ENCODE results near the gene SERPINA1. TPM values are rescaled to one million over a fixed set of nuclear protein-coding genes. Genes with fewer than 3 reads are reported as not detected.

Gene SERPINA1
- total and polyA plus RNA-seq, 7 donors: 0.78 to 5.5 (median 3.0) TPM

DNA sequence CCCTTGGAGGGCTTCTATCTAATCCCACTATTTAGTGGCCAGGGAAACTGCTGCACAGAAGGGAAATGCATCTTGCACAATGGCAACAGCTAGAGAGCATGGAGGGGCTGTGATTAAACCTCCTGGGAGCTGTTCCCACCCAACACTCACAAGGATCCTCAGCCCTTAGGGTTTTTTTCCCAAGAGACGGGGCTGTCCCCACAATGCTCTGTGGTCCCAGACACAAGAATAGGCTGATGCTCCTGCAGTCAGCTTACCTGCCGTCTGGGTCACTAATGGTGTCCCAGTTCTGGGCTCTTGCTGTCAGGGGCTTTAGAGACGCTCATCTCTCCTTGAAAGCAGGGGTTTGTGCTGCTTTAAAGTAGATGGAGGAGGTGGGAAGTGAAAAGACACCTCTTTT is 4.6 kb downstream of the SERPINA1 start:
- TF ChIP-seq, protein P1, sequence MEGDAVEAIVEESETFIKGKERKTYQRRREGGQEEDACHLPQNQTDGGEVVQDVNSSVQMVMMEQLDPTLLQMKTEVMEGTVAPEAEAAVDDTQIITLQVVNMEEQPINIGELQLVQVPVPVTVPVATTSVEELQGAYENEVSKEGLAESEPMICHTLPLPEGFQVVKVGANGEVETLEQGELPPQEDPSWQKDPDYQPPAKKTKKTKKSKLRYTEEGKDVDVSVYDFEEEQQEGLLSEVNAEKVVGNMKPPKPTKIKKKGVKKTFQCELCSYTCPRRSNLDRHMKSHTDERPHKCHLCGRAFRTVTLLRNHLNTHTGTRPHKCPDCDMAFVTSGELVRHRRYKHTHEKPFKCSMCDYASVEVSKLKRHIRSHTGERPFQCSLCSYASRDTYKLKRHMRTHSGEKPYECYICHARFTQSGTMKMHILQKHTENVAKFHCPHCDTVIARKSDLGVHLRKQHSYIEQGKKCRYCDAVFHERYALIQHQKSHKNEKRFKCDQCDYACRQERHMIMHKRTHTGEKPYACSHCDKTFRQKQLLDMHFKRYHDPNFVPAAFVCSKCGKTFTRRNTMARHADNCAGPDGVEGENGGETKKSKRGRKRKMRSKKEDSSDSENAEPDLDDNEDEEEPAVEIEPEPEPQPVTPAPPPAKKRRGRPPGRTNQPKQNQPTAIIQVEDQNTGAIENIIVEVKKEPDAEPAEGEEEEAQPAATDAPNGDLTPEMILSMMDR (IDR thresholded peaks at IDR 0.05): no peak
- no peaks in the 10 kb centered on the region for H3K27me3 ChIP-seq (ENCODE audit: insufficient read depth in 3 of 3, low read length in 2 of 3)
- H3K36me3 ChIP-seq (ENCODE audit: insufficient read depth in 1 of 2, low read depth in 1 of 2): no peaks in the 10 kb centered on the region
- DNase-seq: no peak
- H3K9me3 ChIP-seq: no peaks in the 10 kb centered on the region
- intact Hi-C loops (cut with DNase I): no loop called here
- no peak for ATAC-seq
- H3K27ac ChIP-seq: no peak overlapping the region
- no peaks in the 10 kb centered on the region for H3K4me1 ChIP-seq
- 83 to 88% (median 86%) methylated on average over 3 of the region's 3 CpGs for WGBS, 3 donors
- no peak overlapping the region for H3K4me3 ChIP-seq

DNA sequence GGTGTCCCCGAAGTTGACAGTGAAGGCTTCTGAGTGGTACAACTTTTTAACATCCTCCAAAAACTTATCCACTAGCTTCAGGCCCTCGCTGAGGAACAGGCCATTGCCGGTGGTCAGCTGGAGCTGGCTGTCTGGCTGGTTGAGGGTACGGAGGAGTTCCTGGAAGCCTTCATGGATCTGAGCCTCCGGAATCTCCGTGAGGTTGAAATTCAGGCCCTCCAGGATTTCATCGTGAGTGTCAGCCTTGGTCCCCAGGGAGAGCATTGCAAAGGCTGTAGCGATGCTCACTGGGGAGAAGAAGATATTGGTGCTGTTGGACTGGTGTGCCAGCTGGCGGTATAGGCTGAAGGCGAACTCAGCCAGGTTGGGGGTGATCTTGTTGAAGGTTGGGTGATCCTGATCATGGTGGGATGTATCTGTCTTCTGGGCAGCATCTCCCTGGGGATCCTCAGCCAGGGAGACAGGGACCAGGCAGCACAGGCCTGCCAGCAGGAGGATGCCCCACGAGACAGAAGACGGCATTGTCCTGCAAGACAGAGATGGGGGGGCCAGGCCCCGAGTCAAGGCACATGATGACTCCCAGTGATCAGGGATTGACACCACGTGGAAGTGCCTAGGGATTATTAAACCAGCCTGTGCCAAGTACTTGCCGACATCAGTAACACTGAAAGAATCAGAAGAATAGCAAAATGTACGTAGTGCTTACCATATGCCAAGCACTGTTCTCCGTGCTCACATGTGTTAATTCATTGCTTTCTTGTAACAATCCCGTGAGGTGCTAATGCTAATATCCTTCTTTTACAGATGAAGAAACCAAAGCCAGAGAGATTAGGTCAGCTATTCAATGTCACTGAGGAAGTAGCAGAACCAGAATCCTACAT is 5.4 kb downstream of the SERPINA1 start:
- 78% methylated on average over 17 to 18 of the region's 18 CpGs for WGBS, 3 donors
- no peaks in the 10 kb centered on the region for H3K4me1 ChIP-seq
- intact Hi-C loops (cut with DNase I): no loop called here
- no peak overlapping the region for H3K4me3 ChIP-seq
- no peaks in the 10 kb centered on the region for H3K27me3 ChIP-seq (ENCODE audit: insufficient read depth in 3 of 3, low read length in 2 of 3)
- TF ChIP-seq, protein P1 (IDR thresholded peaks at IDR 0.05): no peak
- DNase-seq (no peak), ATAC-seq (no peak)
- H3K9me3 ChIP-seq: no peaks in the 10 kb centered on the region
- no peak overlapping the region for H3K27ac ChIP-seq
- H3K36me3 ChIP-seq (ENCODE audit: insufficient read depth in 1 of 2, low read depth in 1 of 2): no peaks in the 10 kb centered on the region

DNA sequence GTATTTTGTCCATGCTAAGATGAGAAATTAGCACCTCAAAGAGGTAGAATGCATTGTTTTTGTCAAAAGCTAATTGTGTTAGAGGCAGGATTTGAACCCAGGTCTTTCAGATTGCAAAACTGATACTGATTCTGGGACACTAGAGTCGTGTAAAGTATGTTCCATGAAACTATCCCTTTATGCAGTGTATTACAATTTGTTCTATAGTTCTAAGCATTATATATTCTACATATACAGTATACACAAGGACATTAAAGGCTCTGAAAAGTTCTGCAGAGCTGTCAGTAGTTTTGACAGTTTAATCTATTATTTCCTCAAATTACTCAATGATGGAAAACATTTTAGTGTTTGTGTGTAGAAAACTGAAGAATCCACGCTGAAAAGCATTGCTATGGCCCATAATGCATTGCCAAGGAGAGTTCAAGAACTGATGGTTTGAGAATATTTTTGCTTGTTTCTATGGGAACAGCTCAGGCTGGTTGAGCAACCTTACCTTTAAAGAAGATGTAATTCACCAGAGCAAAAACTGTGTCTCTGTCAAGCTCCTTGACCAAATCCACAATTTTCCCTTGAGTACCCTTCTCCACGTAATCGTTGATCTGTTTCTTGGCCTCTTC is 6.2 kb downstream of the SERPINA1 start:
- no peak for ATAC-seq
- no peaks in the 10 kb centered on the region for H3K36me3 ChIP-seq (ENCODE audit: insufficient read depth in 1 of 2, low read depth in 1 of 2)
- TF ChIP-seq, protein P1 (IDR thresholded peaks at IDR 0.05): no peak

DNA sequence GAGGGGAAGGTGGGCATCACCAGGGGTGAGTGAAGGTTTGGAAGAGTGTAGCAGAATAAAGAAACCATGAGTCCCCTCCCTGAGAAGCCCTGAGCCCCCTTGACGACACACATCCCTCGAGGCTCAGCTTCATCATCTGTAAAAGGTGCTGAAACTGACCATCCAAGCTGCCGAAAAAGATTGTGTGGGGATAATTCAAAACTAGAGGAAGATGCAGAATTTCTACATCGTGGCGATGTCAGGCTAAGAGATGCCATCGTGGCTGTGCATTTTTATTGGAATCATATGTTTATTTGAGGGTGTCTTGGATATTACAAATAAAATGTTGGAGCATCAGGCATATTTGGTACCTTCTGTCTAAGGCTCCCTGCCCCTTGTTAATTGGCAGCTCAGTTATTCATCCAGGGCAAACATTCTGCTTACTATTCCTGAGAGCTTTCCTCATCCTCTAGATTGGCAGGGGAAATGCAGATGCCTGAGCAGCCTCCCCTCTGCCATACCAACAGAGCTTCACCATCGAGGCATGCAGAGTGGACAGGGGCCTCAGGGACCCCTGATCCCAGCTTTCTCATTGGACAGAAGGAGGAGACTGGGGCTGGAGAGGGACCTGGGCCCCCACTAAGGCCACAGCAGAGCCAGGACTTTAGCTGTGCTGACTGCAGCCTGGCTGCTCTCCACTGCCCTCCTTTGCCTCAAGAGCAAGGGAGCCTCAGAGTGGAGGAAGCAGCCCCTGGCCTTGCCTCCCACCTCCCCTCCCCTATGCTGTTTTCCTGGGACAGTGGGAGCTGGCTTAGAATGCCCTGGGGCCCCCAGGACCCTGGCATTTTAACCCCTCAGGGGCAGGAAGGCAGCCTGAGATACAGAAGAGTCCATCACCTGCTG is 7.0 kb downstream of the SERPINA1 start:
- TF ChIP-seq, protein P1 (IDR thresholded peaks at IDR 0.05): no peak
- no peaks in the 10 kb centered on the region for H3K4me1 ChIP-seq
- H3K27me3 ChIP-seq (ENCODE audit: insufficient read depth in 3 of 3, low read length in 2 of 3): no peaks in the 10 kb centered on the region
- WGBS, 3 donors: 71 to 76% (median 71%) methylated on average over 7 of the region's 7 CpGs
- intact Hi-C loops (cut with DNase I): no loop called here
- H3K27ac ChIP-seq: no peak overlapping the region
- no peak overlapping the region for H3K4me3 ChIP-seq
- no peak for ATAC-seq
- H3K9me3 ChIP-seq: no peaks in the 10 kb centered on the region
- DNase-seq: no peak
- no peaks in the 10 kb centered on the region for H3K36me3 ChIP-seq (ENCODE audit: insufficient read depth in 1 of 2, low read depth in 1 of 2)

More for the DNA sequence above, 6.2 kb downstream of the SERPINA1 start:
- WGBS, 3 donors: 73 to 80% (median 75%) methylated on average over 4 of the region's 4 CpGs
- Histone ChIP-seq H3K27ac (no peak overlapping the region), H3K27me3 (ENCODE audit: insufficient read depth in 3 of 3, low read length in 2 of 3) (no peaks in the 10 kb centered on the region), H3K4me3 (no peak overlapping the region), H3K9me3 (no peaks in the 10 kb centered on the region), H3K4me1 (no peaks in the 10 kb centered on the region)
- intact Hi-C loops (cut with DNase I): no loop called here
- no peak for DNase-seq

Data from psoas muscle (tissue), 8 donors.